HepG2 (cell line): Measurements from ENCODE around the gene SRSF6. TPM values are rescaled to one million over a fixed set of nuclear protein-coding genes. Genes with fewer than 3 reads are reported as not detected.

Source experiments
- BHLHE40 ChIP-seq: IDR thresholded peaks from 2 replicates; pipeline ENCODE4 v1.6.1; 2011; ENCODE audit warnings: low read length, improper control_type of control experiment
- CAMTA2 ChIP-seq: sonication (generic); formaldehyde crosslinking; IDR thresholded peaks from 2 replicates; pipeline ENCODE4 v1.4.0; 2020; ENCODE audit warnings: mild to moderate bottlenecking, missing genetic modification reagents, borderline replicate concordance
- CEBPB ChIP-seq: IDR thresholded peaks from 2 replicates; pipeline ENCODE4 v1.6.1; 2011; ENCODE audit warnings: low read depth, low read length, improper control_type of control experiment, borderline replicate concordance
- CTCF ChIP-seq: sonication (generic); formaldehyde crosslinking; IDR thresholded peaks from 2 replicates; pipeline ENCODE4 v1.5.0; 2020; ENCODE audit warnings: mild to moderate bottlenecking, missing genetic modification reagents, moderate library complexity
- FOXJ3 ChIP-seq: sonication (generic); formaldehyde crosslinking; IDR thresholded peaks from 2 replicates; pipeline ENCODE4 v1.4.0; 2020; ENCODE audit warnings: missing genetic modification reagents, mild to moderate bottlenecking, borderline replicate concordance
- GPN1 ChIP-seq: sonication (generic); formaldehyde crosslinking; IDR thresholded peaks from 2 replicates; pipeline ENCODE4 v1.5.1; 2020; ENCODE audit warnings: missing genetic modification reagents, borderline replicate concordance
- HINFP ChIP-seq: sonication (generic); formaldehyde crosslinking; IDR thresholded peaks from 2 replicates; pipeline ENCODE4 v1.4.0; 2020; ENCODE audit warnings: low read depth, mild to moderate bottlenecking, missing genetic modification reagents
- HNF4G ChIP-seq, 2 experiments: sonication (generic) in 1 of 2; formaldehyde crosslinking in 1 of 2; IDR thresholded peaks; 2 replicates each; pipeline versions ENCODE4 v1.4.0 to v1.6.1; 2011 to 2020; ENCODE audit warnings: borderline replicate concordance in 2 of 2, low read depth in 2 of 2, mild to moderate bottlenecking in 2 of 2, low read length in 1 of 2, missing genetic modification reagents in 1 of 2, moderate library complexity in 1 of 2
- HOXD1 ChIP-seq: sonication (generic); formaldehyde crosslinking; IDR thresholded peaks from 2 replicates; pipeline ENCODE4 v1.5.0; 2020; ENCODE audit warnings: missing genetic modification reagents
- KLF12 ChIP-seq: sonication (generic); formaldehyde crosslinking; IDR thresholded peaks from 2 replicates; pipeline ENCODE4 v1.4.0; 2020; ENCODE audit warnings: missing genetic modification reagents, borderline replicate concordance
- MXD4 ChIP-seq: IDR thresholded peaks from 2 replicates; pipeline ENCODE4 v1.6.1; 2016; ENCODE audit warnings: mild to moderate bottlenecking, missing biosample characterization, missing genetic modification reagents
- POGK ChIP-seq: sonication (generic); formaldehyde crosslinking; conservative IDR thresholded peaks from 2 replicates; pipeline ENCODE4 v1.8.0; 2022; ENCODE audit warnings: mild to moderate bottlenecking, moderate library complexity, missing genetic modification reagents
- SALL2 ChIP-seq: sonication (generic); formaldehyde crosslinking; IDR thresholded peaks from 2 replicates; pipeline ENCODE4 v1.8.1; 2023; ENCODE audit warnings: mild to moderate bottlenecking, missing genetic modification reagents, inconsistent platforms
- ZBED4 ChIP-seq: sonication (generic); formaldehyde crosslinking; IDR thresholded peaks from 2 replicates; pipeline ENCODE4 v1.4.0; 2020; ENCODE audit warnings: missing genetic modification reagents, borderline replicate concordance
- ZNF678 ChIP-seq: sonication (generic); formaldehyde crosslinking; IDR thresholded peaks from 2 replicates; pipeline ENCODE4 v1.4.0; 2020; ENCODE audit warnings: mild to moderate bottlenecking, missing genetic modification reagents
- ZUFSP ChIP-seq: sonication (generic); formaldehyde crosslinking; IDR thresholded peaks from 2 replicates; pipeline ENCODE4 v1.9.0; 2021; ENCODE audit warnings: missing genetic modification reagents, mild to moderate bottlenecking, borderline replicate concordance
- polyA plus RNA-seq, 8 experiments: library from polyadenylated mRNA; depleted of rRNA in 3 of 8; stranded (reverse) in 7 of 8; unstranded in 1 of 8; fragments of >200 nt; fragmentation: Illumina TruSeq in 4 of 8; extraction: Trizol in 4 of 8; gene quantifications; 2 replicates each; pipeline versions ENCODE4 v1.2.1 to v1.2.3, GENCODE V29; 2011 to 2016; ENCODE audit warnings: low read depth in 4 of 8, missing spikeins in 1 of 8, mixed read lengths in 1 of 8; ENCODE audit not compliant: insufficient read depth in 1 of 8
- total RNA-seq, 5 experiments: library from RNA; depleted of rRNA; stranded (reverse); fragments of >200 nt; fragmentation: Illumina TruSeq; extraction: Trizol; gene quantifications; 2 replicates each; pipeline ENCODE4 v1.2.3, GENCODE V29; 2016; ENCODE audit warnings: low read depth in 1 of 5

The SRSF6 gene
- total and polyA plus RNA-seq, 2 of the 13 experiments (the other 11 are each of a cell fraction or from before 2014, with no cell fraction given) = 156 to 194 TPM

GRCh38 chr20:43456809-43457639 lies 672 bp upstream of the SRSF6 start (continued):
- 0 out of 2 replicates have a peak, but pooled peaks have one; percentile 55 for TF ChIP-seq HINFP (CRISPR knock-in tag)
- TF ChIP-seq FOXJ3 (CRISPR knock-in tag) = peak; percentile 20; the same call in 1 of the 2 replicates
- TF ChIP-seq HNF4G (IDR thresholded peaks at IDR 0.05; ENCODE audit: borderline replicate concordance, low read depth, low read length) = no peak
- TF ChIP-seq HNF4G (CRISPR knock-in tag; IDR thresholded peaks at IDR 0.05; ENCODE audit: borderline replicate concordance, low read depth) = no peak
- TF ChIP-seq ZUFSP (CRISPR knock-in tag) = no peak
- no peak for TF ChIP-seq CEBPB
- peak; percentile 30; the same call in 1 of the 2 replicates for TF ChIP-seq ZNF678 (CRISPR knock-in tag)
- TF ChIP-seq HOXD1 = peak; percentile 75; the same call in 1 of the 2 replicates
- peak; percentile 52; the same call in 1 of the 2 replicates for TF ChIP-seq SALL2 (CRISPR knock-in tag)
- TF ChIP-seq GPN1 (CRISPR knock-in tag) = no peak
- no peak for TF ChIP-seq POGK (CRISPR knock-in tag)
- no peak for TF ChIP-seq BHLHE40
- no peak for TF ChIP-seq MXD4 (CRISPR knock-in tag)
- TF ChIP-seq CTCF = 0 out of 2 replicates have a peak, but pooled peaks have one; percentile 14
- TF ChIP-seq KLF12 = no peak
- peak; percentile 47; the same call in 1 of the 2 replicates for TF ChIP-seq ZBED4 (CRISPR knock-in tag)
- no peak; the same call in 1 of the 2 replicates for TF ChIP-seq CAMTA2
